GM10248 (cell line): ENCODE results near the gene TOPBP1.

Experiments used
- CTCF ChIA-PET: fragments of 300-600 bp; sonication (Branson Sonifier 250); formaldehyde crosslinking; extraction: SDS; loops from one replicate; lab custom pipeline; 2021; ENCODE audit warnings: antibody characterized with exemption; lab: Yijun Ruan, JAX
- POLR2A ChIA-PET: fragments of 350-650 bp; sonication (Branson Sonifier 250); formaldehyde crosslinking; extraction: SDS; loops from one replicate; lab custom pipeline; 2020; ENCODE audit warnings: antibody characterized with exemption; lab: Yijun Ruan, JAX
- DNase-seq: peaks from one replicate; pipeline ENCODE4 v3.0.0; 2012; ENCODE audit errors: extremely low spot score
- CTCF ChIP-seq: IDR thresholded peaks from 2 replicates; pipeline ENCODE4 v1.5.1; 2012; ENCODE audit warnings: mild to moderate bottlenecking, low read depth; ENCODE audit errors: extremely low read depth, missing control alignments, control extremely low read depth

Gene TOPBP1

GRCh38 chr3:133675631-133676335, 14.0 kb upstream of the TOPBP1 start:
- ChIA-PET POLR2A (no interaction called here), CTCF (no interaction called here)
- no peak for TF ChIP-seq CTCF
- DNase-seq, result no peak

- DNase-seq, result no peak
- CTCF ChIA-PET, result no interaction called here
- POLR2A ChIA-PET, result no interaction called here
- TF ChIP-seq CTCF, result no peak
Measured at GRCh38 chr3:133674290-133674919, 12.7 kb upstream of the TOPBP1 start.

GRCh38 chr3:133673746-133674145, 12.0 kb upstream of the TOPBP1 start:
- no peak for TF ChIP-seq CTCF
- DNase-seq, result no peak
- CTCF ChIA-PET, result no interaction called here
- POLR2A ChIA-PET, result no interaction called here

GRCh38 chr3:133672461-133672860, 10.7 kb upstream of the TOPBP1 start:
- CTCF ChIA-PET, result interaction anchor here (1.3 kb wide), 1 partner anchor 9 kb away, joined by 3 read pairs; no protein-coding TSS in a partner anchor
- POLR2A ChIA-PET, result no interaction called here
- no peak for TF ChIP-seq CTCF
- DNase-seq, result no peak

- ChIA-PET CTCF (no interaction called here), POLR2A (no interaction called here)
- DNase-seq, result no peak
- TF ChIP-seq CTCF, result no peak
Measured at GRCh38 chr3:133670525-133670995, 8.8 kb upstream of the TOPBP1 start.

- POLR2A ChIA-PET, result no interaction called here
- no peak for DNase-seq
- TF ChIP-seq CTCF, result no peak
- CTCF ChIA-PET, result no interaction called here
Measured at GRCh38 chr3:133669949-133670524, 8.3 kb upstream of the TOPBP1 start.
